ENCODE measurements around the gene LILRB3.
"Not testable (repeated sequence)": the region's sequence is repeated elsewhere in the genome, so short reads cannot be mapped to it uniquely, and the experiment has no call there.

LILRB3 gene

DNA sequence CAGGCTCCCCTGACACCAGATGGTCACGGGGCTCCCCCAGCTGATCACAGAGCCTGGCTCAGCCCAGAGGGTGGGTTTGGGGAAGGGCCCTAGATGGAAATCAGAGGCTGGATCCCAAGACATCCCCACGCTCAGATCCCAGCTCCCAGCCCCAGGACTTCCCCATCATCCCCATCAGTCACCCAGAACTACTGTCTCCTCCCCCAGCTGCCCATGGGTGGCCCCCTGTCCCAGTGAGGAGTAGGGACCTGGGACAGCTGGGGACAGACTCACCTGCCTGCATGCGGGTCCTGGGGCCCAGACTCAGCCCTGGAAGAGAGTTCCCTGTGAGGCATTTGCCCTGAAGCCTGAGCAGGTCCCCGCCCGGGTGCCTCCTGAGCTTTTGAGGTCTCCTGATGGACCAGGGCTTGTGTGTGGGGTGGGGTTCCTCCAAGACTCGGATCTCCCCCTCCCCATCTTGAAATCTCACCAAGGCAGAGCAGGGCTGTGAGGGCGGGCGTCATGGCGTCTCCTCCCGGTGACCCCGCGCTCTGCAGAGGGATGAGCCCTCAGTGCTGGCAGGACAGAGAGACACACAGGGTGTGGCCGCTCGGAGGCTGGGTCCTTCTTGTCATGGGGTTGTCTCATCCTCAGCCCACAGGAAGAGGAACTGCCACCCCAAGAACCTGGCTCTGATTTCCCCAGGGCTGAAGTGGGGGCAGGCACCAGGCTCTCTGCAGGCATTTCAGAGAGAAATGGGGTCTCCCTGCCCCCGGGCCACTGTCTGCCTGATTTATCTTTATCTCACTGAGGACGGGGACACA, at the start of gene LILRB3:
Gene LILRB3 (minus strand): TSS at position 534 of the 803 bp plus-strand sequence. CDS start 31 bp downstream, at position 503.
- DNase-seq, result not testable (repeated sequence)

DNA sequence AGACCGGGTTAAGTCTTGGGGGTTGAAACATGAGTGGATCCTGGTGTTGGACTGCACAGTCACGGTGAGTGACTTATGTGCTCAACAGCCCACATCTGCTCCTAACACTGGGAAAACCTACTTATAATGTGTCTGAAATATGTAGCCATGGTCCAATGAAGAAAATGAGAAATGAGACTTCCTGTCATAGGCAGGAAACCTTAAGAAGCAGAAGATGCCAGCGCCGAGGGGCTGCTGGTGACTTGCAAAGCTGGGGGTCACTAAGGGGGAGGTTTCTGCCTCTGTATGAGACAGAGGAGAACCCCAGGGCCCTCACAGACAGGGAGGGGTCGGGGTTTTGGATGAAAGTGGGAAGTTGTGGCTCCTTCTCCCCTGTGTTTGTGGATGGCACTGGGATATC, 49.4 kb upstream of the LILRB3 start:
- not testable (repeated sequence) for DNase-seq

DNA sequence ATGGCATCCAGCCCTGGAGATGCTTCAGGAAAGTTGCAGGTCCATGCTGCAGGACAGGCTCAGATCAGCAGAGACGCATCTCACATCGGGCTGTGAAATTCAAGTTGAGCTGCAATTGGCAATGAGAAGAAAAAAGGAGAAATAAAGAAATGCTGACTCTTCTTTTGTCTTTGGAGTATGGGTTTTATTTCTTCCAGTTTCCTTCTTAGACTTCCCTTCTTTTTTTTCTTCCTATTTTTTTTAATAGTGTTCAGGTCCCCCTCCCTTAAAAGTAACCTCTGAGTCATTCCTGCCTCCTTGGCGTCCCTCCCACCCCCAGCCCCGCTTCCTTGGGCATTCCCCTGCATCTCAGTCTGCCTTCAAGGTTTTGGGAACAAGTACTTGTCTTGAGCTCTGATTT, 48.8 kb upstream of the LILRB3 start:
- not testable (repeated sequence) for DNase-seq

DNA sequence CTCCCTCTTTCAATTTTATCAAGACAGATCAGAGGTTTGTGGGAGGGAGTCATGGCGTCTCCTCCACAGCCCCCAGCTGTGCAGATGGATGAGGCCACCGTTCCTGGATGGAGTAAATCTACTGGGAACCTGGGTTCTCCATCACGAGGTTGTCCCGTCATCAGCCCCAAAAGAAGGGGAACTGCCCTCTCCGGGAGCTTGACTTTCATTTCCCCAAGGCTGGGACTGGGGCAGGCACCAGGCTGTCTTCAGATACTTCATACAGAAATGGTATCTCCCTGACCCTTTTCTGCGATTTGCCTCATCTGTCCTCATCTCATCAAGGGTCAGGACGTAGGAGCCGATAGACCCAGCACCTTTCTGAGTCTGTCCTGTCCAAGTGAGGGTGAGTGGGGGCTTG, 48.3 kb upstream of the LILRB3 start:
- no peak for DNase-seq

DNA sequence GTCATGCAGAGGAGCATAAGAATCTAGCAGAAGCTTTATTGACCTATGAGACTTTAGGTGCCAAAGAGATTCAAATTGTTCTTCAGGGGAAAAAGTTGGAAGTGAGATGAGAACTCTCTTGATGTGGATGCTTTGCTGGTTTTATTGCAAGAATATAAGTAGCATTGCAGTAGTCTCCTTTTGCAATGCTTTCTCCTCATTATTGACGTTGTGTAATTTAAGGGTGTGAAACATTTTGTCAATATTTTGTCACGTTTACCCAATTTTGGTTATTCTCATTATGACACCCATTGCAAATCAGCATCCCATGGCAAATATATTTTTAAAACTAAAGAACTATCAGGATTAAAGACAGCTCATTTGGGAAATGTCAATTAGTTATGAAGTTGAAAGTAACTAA, 46.1 kb upstream of the LILRB3 start:
- DNase-seq, result no peak

DNA sequence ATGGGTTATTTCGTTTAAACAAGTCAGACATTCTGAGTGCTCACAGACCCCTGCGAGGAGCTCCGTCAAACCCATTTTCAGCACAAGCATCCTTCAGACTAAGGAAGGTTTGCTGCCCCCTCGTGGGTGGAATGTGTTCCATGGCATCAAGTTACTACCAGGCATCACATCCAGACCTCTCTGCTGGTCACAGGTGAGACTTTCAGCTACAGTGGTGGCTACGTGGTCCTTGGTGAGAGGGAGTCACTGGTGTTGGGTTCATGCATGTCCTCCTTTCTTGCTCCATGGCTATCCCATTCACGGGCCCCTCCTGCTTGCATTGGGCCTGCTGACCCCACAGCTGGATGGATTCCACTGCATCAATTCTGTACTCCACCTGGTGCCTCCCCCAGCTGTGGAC, 43.3 kb upstream of the LILRB3 start:
- peak; percentile 88 for DNase-seq

DNA sequence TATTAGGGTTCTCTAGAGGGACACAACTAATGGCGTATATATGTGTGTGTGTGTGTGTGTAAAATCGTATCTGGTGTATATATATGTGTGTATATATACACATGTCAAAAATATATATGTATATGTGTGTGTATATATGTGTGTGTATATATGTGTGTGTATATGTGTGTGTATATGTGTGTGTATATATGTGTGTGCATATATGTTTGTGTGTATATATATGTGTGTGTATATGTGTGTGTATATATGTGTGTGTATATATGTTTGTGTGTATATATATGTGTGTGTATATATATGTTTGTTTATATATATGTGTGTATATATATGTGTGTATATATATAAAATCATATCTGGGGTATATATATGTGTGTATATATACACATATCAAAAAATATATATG, 39.7 kb upstream of the LILRB3 start:
- DNase-seq, result no peak

DNA sequence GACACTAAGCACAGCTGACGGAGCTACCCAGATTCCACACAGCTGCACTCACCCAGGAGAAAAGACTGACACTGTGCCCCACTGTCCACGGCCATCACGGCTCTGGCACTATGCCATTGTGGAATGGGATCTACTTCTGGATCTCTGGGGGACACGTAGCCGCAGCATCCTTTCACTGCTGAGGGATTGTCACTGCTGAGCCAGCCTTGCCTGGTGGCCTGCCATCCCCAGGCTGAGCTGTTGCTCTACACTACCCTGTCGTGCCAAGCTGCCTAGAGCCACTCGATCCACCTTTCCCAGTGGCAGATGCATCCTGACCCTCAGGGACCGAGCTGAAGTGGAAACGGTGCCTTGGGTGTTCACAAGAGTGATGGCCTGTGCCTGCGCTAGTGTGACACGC, 39.3 kb upstream of the LILRB3 start:
- no peak for DNase-seq

DNA sequence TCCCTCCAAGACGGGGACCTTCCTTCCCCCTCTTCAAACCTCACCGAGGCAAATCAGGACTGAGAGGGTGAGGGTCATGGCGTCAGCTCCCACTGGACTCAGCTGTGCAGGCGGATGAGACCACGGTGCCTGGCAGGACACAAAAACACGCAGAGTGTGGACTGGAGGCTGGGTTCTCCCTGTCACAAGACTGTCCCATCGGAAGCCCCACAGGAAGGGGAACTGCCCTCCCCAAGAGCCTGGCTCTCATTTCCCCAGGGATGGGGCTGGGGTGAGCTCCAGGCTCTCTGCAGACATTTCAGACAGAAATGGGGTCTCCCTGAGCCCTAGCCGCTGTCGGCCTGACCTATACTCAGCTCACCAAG, 34.3 kb upstream of the LILRB3 start, which contains the start of gene LILRB5:
Gene LILRB5 (minus strand): TSS at position 158 of the 365 bp plus-strand sequence. CDS start 80 bp downstream, at position 78.
- DNase-seq, result no peak

DNA sequence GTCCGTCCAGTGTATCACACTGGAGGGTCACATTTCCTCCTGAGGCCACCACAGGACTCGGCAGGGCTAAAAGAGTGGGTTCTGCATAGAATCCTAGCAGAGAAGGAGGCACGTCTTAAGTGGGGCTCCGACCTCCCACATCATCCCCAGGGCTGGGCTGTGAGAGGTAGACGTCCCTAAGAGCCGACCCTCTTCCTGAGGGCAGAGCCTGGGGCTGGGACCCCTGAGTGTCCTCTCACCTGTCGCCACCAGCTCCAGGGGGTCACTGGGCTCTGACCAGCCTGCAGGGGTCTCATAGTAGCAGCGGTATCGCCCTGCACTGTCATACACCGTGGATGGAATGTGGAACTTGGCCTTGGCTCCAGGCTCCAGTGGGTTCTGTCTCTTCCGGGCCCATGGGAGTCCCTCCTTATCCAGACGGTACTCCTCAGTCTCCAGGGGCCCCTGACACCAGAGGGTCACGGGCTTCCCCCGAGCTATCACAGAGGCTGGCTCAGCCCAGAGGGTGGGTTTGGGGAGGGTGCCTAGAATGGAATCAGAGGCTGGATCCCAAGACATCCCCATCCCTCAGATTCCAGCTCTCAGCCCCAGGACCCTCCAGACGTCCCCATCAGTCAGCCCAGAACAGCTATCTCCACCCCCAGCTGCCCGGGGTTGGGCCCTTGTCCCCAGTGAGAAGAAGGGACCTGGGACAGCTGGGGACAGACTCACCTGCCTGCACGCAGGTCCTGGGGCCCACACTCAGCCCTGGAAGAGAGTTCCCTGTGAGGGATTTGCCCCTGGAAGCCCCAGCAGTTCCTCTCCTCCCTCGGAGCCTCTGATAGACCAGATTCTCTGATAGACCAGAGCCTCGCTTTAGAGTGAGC, 33.7 kb upstream of the LILRB3 start:
- DNase-seq, result no peak

DNA sequence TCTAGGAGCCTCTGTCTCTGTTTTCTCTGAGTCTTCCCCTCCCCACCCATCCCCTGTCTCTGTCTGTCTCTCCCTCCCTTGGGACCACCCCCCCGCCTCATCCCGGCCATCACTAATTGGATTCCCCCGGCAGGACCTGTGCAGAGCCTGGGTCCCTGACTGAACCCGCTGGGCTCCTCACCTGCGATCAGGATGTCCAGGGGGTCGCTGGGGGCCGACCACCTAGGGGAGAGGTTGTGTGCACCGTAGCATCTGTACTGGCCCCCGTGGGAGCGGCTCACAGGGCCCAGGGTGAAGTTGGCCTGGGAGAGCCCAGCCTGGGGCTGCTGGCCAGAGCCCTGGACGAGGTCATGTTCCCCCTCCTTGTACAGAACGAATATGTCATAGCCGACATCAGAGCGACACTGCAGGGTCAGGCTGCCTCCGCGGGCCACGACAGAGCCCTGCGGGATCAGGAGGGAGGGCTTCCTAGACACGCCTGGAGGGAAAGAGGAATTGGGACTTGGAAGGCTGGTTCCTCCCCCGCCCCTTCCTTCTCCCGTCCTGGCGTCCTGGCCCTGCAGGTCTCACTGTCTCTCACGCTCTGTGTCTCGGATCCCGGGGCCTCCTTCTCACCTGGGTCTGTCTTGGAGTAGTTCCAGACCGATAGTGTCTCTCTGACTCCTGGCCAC, 32.4 kb upstream of the LILRB3 start:
- DNase-seq, result no peak

DNA sequence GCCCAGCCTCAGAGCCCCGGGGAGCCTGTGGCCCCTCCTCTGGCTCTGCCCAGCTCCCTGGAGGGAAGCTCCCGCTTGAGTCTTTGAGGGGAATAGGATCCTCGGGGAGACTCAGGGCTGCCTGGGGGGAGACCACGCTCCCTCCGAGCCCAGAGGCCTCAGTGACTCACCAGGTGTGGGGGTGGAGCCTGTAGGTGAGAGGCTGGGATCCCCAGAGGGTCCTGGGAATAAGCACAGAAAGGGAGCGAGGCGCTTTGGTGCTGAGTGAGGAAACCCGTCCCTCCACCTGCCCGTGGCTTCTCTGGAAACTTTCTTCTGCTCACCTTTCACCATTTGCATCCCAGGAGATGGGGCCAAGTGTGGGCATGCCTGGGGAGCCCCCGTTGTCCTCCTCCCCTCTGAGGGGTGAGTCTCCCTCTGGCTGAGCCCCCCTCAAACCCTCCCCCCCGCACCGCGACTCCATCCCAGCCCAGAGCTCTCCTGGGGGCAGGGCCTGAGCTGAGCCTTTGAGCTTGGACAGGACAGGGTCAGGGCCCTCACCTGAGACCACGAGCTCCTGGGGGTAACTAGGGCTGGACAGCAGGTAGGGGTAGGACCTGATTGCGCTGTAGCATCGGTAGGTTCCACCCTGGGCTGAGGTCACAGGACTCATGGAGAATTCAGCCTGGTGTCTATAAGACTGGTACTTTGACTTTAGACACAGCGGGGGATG, 31.5 kb upstream of the LILRB3 start:
- DNase-seq, result no peak

DNA sequence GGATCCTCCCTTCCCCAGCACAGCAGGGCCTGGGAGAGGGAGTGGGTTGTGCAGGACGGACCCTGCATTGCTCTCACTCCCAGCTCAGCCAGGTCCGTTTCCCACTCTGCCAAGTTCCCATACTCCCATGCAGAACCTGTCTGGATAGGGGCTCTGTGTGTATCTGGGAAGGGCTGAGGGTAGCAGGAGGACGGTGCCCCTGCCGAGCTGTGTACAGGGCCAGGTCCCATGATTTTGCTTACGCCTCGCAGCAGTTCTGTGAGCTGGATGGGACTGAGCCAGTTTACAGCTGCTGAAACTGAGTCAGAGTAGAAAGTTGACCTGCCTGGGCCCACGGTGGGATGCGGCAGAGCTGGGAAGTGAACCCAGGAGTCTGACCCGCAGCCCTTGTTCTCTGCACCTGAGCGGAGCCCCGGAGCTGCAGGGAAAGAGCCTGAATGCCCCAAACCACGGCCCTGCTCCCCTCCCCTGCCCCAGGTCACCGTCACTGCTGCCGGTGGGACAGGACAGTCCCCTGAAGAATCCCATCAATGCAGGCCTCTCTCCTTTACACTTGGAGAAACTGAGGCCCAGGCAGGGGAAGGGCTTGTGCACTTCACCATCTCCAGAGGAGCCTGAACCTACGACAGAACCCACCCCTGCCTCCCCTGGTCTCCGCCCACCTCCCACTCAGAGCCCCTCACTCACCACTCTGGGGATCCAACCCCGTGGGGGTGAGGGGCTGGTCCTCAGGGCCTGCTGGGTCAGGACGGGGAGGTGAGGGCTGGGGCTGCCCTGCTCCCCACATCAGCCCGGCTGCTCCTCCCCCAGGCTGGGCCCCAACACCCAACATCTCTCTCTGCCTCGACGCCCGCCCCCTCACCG, 30.8 kb upstream of the LILRB3 start:
- no peak for DNase-seq

DNA sequence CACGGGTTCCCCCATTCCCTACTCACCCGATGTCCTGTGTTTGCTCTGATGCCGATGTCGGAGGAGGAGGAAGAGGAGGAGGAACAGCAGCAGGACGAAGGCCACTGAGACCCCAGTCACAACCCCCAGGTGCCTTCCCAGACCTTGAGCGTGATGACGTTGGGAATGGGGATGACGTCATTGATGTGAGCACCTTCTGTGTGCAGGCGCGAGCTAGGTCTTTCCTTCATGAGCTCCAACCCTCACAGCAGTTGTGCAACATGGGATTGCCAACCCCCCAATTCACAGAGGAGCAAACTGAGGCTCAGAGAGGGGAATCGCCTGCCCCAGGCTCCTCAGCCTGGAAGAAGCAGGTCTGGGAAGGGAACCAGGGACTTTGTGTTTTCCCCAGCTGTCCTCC, 30.0 kb upstream of the LILRB3 start:
- DNase-seq, result no peak

DNA sequence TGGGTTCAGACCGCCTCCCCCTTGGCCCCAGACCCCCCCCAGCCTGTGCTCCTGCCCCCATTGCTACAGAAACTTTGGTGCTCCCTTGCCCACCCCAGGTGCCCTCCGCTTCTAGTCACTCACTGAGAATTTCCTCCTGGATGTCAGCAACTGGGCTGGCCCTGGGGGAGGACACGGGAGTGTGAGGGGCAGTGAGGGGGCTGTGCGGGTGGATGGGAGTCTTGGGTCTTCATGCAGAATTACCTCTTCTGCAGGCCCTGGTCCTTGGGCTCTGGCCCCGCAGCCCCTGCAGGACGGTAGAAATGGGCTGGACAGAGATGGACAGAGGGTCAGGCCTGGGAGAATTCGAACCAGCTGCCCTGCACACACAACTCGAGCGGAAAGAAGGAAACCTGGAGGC, 29.4 kb upstream of the LILRB3 start:
- no peak for DNase-seq

DNA sequence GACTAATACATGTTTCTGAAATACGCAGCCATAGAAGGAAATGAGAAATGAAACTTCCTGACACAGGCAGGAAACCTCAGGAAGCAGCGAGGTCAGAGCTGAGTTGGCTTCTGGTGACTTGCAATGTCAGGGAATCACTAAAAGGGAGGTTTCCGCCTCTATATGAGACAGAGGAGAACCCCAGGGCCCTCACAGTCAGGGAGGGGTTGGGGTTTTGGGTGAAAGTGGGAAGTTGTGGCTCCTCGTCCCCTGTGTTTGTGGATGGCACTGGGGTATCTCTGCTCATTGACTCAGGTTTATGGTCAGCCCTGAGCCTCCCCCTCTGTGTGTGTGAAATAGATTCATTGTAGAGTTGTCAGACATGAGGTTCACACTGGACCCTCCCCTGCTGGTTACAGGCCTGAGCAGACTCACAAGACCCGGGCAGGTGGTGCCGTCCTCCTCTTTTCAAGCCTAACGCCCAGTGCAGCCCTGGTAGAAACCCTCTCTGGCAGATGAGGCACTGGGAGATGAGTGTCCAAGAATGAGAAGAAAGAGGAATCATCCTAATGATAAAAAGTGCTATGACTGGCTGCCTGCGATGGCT, 25.3 kb upstream of the LILRB3 start:
- peak; percentile 67 for DNase-seq

DNA sequence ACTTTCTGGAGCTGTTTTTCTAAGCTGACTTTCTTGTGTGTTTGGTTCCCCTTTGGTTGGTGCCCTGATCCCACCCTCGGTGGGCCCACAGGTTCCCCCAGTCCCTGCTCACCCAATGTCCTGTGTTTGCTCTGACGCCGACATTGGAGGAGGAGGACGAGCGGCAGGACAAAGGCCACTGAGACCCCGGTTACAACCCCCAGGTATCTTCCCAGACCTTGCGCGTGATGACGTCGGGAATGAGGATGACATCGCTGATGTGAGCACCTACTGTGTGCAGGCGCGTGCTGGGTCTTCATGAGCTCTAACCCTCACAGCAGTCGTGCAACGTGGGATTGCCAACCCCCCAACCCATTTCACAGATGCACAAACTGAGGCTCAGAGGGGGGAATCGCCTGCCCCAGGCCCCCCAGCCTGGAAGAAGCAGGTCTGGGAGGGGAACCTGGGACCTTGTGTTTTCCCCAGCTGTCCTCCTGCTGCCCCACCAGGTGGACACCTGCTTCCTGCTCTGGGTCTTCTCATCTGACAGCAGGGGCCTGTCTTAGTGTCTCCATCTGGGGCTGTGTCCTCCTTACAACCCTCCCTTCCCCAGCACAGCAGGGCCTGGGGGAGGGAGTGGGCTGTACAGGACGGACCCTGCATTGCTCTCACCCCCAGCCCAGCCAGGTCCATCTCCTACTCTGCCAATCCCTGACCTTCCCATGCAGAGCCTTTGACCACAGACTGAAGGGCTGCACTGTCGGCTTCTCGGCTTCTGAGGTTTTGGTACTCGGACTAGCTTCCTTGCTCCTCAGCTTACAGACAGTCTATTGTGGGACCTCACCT, 24.5 kb upstream of the LILRB3 start:
- no peak for DNase-seq

DNA sequence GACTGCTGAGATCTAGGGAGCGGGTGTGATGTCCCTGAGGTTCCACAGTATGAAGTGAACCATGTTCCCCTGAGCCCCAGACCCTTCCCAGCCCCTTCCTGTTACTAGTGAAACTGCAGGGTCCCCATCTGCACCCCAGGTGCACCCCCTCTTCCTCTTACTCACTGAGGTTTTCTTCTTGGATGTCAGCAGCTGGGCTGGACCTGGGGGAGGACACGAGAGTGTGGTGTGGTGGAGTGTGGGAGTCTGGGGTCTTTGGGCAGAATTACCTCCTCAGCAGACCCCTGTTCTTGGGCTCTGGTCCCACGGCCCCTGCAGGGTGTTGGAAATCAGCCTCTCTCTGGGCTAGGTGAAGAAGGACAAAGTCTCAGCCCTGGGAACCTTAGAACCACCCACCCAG, 23.1 kb upstream of the LILRB3 start:
- DNase-seq, result no peak

DNA sequence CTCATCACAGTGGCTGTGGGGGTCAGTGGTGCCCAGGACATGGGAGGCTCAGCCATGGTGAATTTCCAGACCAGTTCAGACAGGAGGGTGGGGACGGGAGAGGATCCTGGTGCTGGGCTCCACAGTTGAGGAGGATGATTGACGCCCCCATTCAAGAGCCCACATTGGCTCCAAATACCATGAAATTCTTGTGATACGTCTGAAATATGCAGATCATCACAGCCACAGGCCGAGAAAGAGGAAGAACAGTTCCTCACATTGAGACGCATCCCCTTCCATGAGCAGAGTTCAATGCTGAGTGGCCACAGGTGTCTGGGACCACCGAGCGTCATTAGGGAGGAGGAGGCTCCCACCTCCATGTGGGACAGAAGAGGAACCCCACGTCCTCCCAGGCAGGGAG, 21.0 kb upstream of the LILRB3 start:
- DNase-seq, result not testable (repeated sequence)

DNA sequence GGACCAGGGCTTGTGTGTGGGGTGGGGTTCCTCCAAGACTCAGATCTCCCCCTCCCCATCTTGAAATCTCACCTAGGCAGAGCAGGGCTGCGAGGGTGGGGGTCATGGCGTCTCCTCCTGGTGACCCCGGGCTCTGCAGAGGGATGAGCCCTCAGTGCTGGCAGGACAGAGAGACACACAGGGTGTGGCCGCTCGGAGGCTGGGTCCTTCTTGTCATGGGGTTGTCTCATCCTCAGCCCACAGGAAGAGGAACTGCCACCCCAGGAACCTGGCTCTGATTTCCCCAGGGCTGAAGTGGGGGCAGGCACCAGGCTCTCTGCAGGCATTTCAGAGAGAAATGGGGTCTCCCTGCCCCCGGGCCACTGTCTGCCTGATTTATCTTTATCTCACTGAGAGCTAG, 19.8 kb upstream of the LILRB3 start, which contains the start of gene LILRA6:
Gene LILRA6 (minus strand): TSS at position 145 of the 400 bp plus-strand sequence.
- DNase-seq, result not testable (repeated sequence)
